Activated CD4-positive, alpha-beta T cell treated with anti-CD3 and anti-CD28 coated beads, Interleukin-2, amount 10 ng/mL, durations not matched to agents 7 days and 5 days (primary cell): ENCODE results near the gene TMEM147. TPM values are rescaled to one million over a fixed set of nuclear protein-coding genes. Genes with fewer than 3 reads are reported as not detected.

ENCODE experiments used
- CTCF ChIA-PET: fragments of 350-600 bp; sonication (Branson Sonifier 250); formaldehyde crosslinking; loops from one replicate; lab custom pipeline; 2021; ENCODE audit warnings: antibody characterized with exemption; lab: Charles Lee
- POLR2A ChIA-PET: fragments of 350-600 bp; sonication (Branson Sonifier 250); formaldehyde crosslinking; loops from one replicate; lab custom pipeline; 2021; ENCODE audit warnings: antibody characterized with exemption; lab: Charles Lee
- DNase-seq: peaks from one replicate; pipeline ENCODE4 v3.0.0-alpha.2; 2020
- H3K27ac Mint-ChIP-seq: one replicate; pipeline ENCODE4 v1.8.0; 2021; ENCODE audit warnings: mild to moderate bottlenecking, moderate library complexity, mixed read lengths
- H3K27me3 Mint-ChIP-seq: one replicate; pipeline ENCODE4 v1.8.0; 2021; ENCODE audit warnings: mixed read lengths
- H3K36me3 Mint-ChIP-seq: one replicate; pipeline ENCODE4 v1.8.0; 2021; ENCODE audit warnings: low read depth, mixed read lengths
- H3K4me1 Mint-ChIP-seq: one replicate; pipeline ENCODE4 v1.8.0; 2021; ENCODE audit warnings: mixed read lengths
- H3K4me3 Mint-ChIP-seq: one replicate; pipeline ENCODE4 v1.8.0; 2021; ENCODE audit warnings: mild to moderate bottlenecking, moderate library complexity, mixed read lengths
- H3K9me3 Mint-ChIP-seq: one replicate; pipeline ENCODE4 v1.8.0; 2021; ENCODE audit warnings: mixed read lengths
- total RNA-seq, 2 experiments: library from RNA; stranded (reverse); gene quantifications; one replicate each; pipeline ENCODE4 v1.2.3, GENCODE V29; 2021

The TMEM147 gene
- total RNA-seq, 2 experiments from 2014 or later = 42.5 to 43.8 TPM

DNA sequence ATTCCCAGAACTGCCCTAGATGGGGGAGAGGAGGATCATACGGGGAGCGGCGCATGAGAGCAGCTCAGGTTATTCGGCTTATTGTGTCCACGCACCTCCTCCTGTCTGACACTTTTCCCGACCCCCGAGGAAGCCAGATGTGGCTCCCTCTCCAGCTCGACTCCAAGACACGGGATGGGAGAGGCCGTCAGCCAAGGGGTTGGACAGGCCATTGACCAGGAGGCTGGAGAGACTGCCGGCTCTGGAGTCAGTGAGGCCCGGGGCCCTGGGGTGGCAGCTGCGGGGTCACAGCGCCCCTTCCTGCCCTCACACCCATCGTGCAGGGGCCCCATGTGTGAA is 34.8 kb upstream of the TMEM147 start:
- H3K9me3 Mint-ChIP-seq = no peaks in the 10 kb centered on the region
- DNase-seq = no peak
- H3K4me1 Mint-ChIP-seq = peaks cover 15% of the 10 kb centered on the region
- H3K4me3 Mint-ChIP-seq = no peak overlapping the region
- no peaks in the 10 kb centered on the region for H3K36me3 Mint-ChIP-seq
- CTCF ChIA-PET = interaction anchor here (0.7 to 1.5 kb wide), 12 partner anchors 9 to 179 kb away, joined by 3 to 7 read pairs (median 4); no protein-coding TSS in a partner anchor
- peaks cover 49% of the 10 kb centered on the region for H3K27me3 Mint-ChIP-seq
- H3K27ac Mint-ChIP-seq = no peak overlapping the region
- POLR2A ChIA-PET = no interaction called here

DNA sequence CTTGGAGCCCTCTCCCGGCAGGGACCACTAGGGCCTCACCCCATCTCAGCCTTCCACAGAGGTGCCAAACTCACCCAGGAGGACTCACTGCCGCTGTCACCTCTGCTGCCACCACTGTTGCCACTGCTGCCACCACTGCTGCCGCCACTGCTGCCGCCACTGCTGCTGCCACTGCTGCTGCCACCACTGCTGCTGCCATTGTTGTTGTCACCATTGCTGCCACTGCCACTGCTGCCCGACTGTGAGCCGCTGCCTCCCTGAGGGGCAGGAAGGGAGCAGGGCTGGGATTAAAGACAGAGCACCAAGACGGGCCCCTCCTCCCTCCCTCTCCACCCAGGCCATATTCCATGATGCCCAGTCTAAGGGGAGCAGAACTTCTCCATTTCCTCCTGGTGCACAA is 34.1 kb upstream of the TMEM147 start:
- CTCF ChIA-PET = interaction anchor here (0.5 to 1.5 kb wide), 8 partner anchors 10 to 180 kb away, joined by 3 to 6 read pairs (median 3); no protein-coding TSS in a partner anchor

DNA sequence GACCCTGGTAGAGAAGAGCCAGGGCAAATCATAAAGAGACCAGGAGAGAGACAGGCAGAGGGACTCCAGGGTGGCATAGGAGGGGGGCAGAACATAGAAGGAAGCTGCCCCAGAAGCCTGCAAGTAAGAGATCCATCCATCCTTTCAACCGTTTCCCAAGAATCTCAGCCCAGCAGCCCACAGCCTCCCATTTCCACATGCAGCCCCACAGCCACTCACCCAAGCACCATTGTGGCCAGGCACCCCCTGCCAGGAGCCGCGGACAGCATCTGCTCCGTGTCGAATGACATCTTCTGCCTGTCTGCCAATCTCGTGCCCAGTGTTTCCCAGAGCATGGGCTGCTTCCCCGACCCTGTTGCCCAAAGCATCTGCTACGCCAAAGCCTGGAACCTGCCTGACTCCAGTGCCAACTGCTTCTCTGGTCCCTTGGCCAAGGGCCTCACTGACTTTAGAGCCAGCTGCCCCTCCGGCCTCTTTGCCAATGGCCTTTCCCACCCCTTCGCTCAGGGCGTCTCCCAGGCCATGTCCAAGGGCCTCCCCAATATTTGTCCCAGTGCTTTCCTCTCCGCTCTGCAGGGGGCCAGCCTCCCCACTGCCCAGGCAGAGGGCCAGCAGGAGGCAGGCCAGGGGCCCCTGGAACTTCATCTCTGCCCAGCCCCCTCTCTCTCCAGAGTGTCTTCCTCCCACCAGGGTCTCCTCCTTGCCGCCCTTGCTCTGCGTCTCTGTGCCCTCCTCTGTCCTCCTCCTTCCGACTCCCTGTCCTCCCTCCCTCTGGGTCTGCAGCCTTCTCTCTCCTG is 32.4 kb upstream of the TMEM147 start:
- no peaks in the 10 kb centered on the region for H3K36me3 Mint-ChIP-seq
- H3K9me3 Mint-ChIP-seq = no peaks in the 10 kb centered on the region
- H3K27me3 Mint-ChIP-seq = peaks cover 42% of the 10 kb centered on the region
- DNase-seq = no peak
- H3K4me3 Mint-ChIP-seq = no peak overlapping the region
- H3K4me1 Mint-ChIP-seq = peaks cover 15% of the 10 kb centered on the region
- POLR2A ChIA-PET = interaction anchor here (0.8 kb wide), 1 partner anchor 147 kb away, joined by 3 read pairs; no protein-coding TSS in a partner anchor
- no peak overlapping the region for H3K27ac Mint-ChIP-seq
- CTCF ChIA-PET = no interaction called here

More for the DNA sequence above, 34.1 kb upstream of the TMEM147 start:
- Mint-ChIP-seq H3K27ac (no peak overlapping the region), H3K27me3 (peaks cover 48% of the 10 kb centered on the region), H3K4me1 (peaks cover 15% of the 10 kb centered on the region), H3K9me3 (no peaks in the 10 kb centered on the region), H3K4me3 (no peak overlapping the region), H3K36me3 (no peaks in the 10 kb centered on the region)
- POLR2A ChIA-PET = no interaction called here
- DNase-seq = no peak

DNA sequence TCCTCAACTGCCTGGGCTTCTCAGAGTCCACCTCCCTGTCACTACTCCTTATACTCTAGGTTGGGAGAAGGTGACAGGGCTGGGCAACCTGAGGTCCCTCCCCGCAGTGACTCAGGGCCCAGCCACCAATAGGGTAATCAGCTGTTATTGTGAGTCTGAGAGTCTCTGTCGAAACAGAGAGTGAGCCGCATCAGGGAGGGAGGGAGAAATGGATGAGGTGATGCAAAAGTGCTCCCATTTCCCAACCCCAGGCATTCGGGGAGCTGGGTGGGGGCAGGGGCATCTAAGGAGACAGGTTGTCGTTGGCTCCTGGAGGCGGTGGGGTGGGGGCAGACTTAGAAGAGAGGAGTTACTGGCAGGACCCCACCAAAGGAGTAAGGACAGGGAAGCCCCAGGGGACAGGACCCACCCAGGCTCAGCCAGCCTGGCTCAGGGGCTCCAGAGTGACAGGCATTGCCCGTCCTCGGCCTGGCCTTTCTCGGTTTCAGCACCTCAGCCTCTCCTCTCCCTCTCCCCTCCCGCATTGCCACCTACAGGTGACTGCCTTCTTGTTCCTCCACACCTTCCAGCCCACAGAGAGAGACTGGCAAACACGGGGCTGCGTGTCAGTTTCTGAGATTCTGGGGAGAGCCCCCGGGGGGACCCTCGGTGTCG is 31.7 kb upstream of the TMEM147 start, which contains the start of gene DMKN:
TSS of gene DMKN (minus strand) at position 22 of the 654 bp plus-strand sequence. CDS start 174 bp downstream, outside the sequence.
- POLR2A ChIA-PET = no interaction called here
- Mint-ChIP-seq H3K27ac (no peak within 1 kb of the TSS), H3K27me3 (peaks cover 35% of the 10 kb centered on the region)

DNA sequence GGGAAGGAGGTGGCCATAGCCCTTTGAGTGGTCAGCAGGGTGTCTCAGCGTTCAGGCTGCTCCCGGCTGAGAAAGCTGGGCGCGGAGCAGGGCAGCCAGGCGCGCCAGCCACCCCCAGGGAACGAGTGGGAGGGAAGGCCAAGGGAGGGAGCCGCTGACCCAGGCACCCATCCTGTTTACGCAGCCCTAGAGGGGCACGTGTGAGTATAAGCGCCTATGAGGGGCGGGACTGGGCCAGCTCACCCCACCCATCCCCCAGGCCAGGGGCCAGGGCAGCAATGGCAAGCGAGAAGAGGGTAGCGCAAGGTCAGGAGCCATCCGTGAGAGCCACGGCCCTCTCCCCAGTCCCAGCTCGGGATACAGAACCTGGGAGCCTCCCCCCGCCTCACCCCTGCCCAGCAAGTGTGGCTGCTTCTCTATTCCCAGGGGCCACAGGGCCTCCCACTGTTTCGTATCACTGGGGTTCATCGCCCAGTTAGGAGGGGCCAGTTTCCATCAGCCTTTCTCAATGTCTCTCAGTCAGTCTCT is 31.1 kb upstream of the TMEM147 start:
- peaks cover 12% of the 10 kb centered on the region for H3K4me1 Mint-ChIP-seq
- no peaks in the 10 kb centered on the region for H3K9me3 Mint-ChIP-seq
- ChIA-PET CTCF (interaction anchor here (0.6 to 0.7 kb wide), 4 partner anchors 10 to 371 kb away, joined by 3 read pairs; no protein-coding TSS in a partner anchor), POLR2A (no interaction called here)
- DNase-seq = no peak
- H3K27ac Mint-ChIP-seq = no peak overlapping the region
- peaks cover 29% of the 10 kb centered on the region for H3K27me3 Mint-ChIP-seq
- H3K4me3 Mint-ChIP-seq = no peak overlapping the region
- no peaks in the 10 kb centered on the region for H3K36me3 Mint-ChIP-seq

More for the DNA sequence above, 31.7 kb upstream of the TMEM147 start, which contains the start of gene DMKN:
- CTCF ChIA-PET = no interaction called here
- Mint-ChIP-seq H3K9me3 (no peaks in the 10 kb centered on the region), H3K4me3 (no peak within 1 kb of the TSS), H3K36me3 (no peaks in the 10 kb centered on the region), H3K4me1 (peaks cover 15% of the 10 kb centered on the region)
- no peak for DNase-seq

DNA sequence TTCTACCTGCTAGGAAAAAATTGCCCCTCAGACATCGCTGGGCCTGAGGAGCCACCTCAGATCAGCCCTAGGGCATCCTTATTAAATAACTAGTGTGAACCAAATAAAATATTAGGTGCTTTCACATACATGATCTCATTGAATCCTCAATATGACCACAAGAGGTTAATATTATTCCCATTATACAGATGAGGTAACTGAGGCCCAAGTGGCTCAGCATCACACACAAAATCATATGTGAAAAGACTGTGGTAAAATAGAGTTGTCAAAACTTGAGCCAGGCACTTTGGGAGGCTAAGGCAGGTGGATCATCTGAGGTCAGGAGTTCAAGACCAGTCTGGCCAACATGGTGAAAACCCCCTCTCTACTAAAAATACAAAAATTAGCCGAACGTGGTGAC is 29.1 kb upstream of the TMEM147 start:
- Mint-ChIP-seq H3K36me3 (no peaks in the 10 kb centered on the region), H3K27me3 (peaks cover 13% of the 10 kb centered on the region), H3K27ac (no peak overlapping the region), H3K4me1 (no peaks in the 10 kb centered on the region), H3K9me3 (no peaks in the 10 kb centered on the region), H3K4me3 (no peak overlapping the region)
- DNase-seq = no peak
- ChIA-PET CTCF (no interaction called here), POLR2A (no interaction called here)

DNA sequence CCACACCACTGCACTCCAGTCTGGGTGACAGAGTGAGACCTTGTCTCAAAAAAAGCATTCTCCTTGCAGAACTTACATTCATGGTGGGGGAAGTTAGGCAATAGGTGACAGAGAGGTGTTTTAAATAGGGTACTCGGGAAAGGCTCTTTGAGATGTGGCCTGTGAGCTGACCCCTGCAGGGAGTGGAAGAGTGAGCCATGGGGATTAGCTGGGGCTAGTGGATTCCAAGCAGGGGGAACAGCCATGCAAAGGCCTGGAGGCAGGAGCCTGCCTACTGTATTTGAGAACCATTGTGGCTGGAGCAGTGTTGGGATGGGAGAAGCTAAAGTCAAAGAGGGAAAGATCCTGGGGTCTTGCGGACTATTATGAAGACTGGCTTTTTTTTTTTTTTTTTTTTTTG is 28.1 kb upstream of the TMEM147 start:
- Mint-ChIP-seq H3K9me3 (no peaks in the 10 kb centered on the region), H3K36me3 (no peaks in the 10 kb centered on the region), H3K4me1 (no peaks in the 10 kb centered on the region), H3K27me3 (peaks cover 5% of the 10 kb centered on the region), H3K27ac (no peak overlapping the region), H3K4me3 (no peak overlapping the region)
- CTCF ChIA-PET = interaction anchor here (1.6 kb wide), 1 partner anchor 9 kb away, joined by 3 read pairs; no protein-coding TSS in a partner anchor
- DNase-seq = no peak
- POLR2A ChIA-PET = no interaction called here

DNA sequence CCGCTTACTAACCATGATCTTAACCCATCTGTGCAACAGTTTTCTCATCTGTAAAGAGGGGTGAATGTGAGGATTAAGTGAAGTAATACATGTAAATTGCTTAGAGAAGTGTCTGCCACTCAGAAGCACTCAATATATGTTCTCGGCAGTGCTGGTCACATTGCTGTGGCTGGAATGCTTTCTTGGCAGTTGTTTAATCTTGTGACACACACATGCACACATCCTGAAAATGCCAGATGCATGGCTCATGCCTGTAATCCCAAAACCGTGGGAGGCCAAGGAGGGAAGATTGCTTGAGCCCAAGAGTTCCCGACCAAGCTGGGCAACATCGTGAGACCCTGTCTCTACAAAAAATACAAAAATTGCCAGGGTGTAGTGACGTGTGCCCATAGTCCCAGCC is 27.1 kb upstream of the TMEM147 start:
- Mint-ChIP-seq H3K27me3 (peaks cover 5% of the 10 kb centered on the region), H3K27ac (no peak overlapping the region), H3K4me1 (no peaks in the 10 kb centered on the region), H3K36me3 (no peaks in the 10 kb centered on the region), H3K9me3 (no peaks in the 10 kb centered on the region), H3K4me3 (no peak overlapping the region)
- POLR2A ChIA-PET = no interaction called here
- CTCF ChIA-PET = interaction anchor here (1.6 kb wide), 1 partner anchor 9 kb away, joined by 3 read pairs; no protein-coding TSS in a partner anchor
- no peak for DNase-seq

DNA sequence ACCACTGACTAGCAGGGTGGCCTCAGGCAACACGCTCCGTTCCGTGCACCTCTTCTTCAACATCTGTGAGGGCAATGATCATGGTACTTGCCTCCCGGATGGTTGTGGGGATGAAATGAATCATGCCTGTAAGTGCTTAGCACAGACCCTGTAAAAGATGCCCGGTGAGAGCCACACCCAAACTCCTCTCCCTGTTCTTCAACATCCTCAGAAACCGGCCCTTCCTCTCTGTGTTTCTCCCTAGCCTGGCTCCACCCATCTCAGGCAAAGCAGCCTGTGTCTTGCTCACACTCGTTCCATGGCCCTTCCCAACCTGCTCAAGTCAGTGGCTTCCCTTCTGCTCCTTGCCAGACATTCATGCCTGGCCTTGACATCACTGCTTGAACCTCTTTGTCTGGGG is 26.1 kb upstream of the TMEM147 start:
- Mint-ChIP-seq H3K27me3 (peaks cover 7% of the 10 kb centered on the region), H3K9me3 (no peaks in the 10 kb centered on the region), H3K36me3 (no peaks in the 10 kb centered on the region), H3K4me1 (no peaks in the 10 kb centered on the region), H3K4me3 (no peak overlapping the region), H3K27ac (no peak overlapping the region)
- ChIA-PET POLR2A (no interaction called here), CTCF (interaction anchor here (1.1 to 1.5 kb wide), 2 partner anchors 46 to 112 kb away, joined by 3 read pairs; no protein-coding TSS in a partner anchor)
- no peak for DNase-seq

DNA sequence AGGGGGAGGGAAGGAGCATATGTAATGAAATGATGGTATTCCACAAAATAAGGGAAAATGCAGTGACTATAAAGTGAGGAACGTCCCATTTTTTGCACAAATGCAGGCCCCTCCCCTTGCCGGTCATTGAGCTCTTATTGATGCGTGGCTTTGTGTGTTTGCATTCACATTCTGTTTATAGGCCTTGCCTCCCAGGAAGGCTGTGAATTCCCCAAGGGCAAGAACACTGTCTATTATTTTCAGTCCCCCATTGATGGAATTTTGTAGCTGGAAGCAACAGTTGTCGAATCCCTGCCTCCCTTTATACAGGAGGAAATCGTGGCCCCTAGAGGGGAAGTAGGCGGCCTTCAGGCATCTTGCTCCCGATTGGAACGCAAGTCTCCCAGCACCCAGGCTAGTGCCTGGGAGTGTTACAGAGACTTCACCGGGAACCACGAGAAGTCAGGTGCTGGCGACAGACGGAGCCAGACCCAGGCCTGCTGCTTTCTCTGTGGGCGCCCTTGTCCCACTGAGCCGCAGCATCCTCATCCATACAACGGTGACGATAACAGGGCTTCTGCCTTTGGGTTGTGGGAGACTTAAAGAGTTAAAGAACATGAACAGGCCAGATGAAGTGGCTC is 24.2 kb upstream of the TMEM147 start:
- Mint-ChIP-seq H3K27ac (no peak overlapping the region), H3K4me3 (no peak overlapping the region), H3K9me3 (no peaks in the 10 kb centered on the region), H3K4me1 (no peaks in the 10 kb centered on the region), H3K36me3 (no peaks in the 10 kb centered on the region), H3K27me3 (peaks cover 6% of the 10 kb centered on the region)
- ChIA-PET CTCF (interaction anchor here (1.2 to 1.7 kb wide), 3 partner anchors 10 to 14 kb away, joined by 3 read pairs; no protein-coding TSS in a partner anchor), POLR2A (interaction anchor here (0.7 kb wide), 1 partner anchor 585 kb away, joined by 3 read pairs; no protein-coding TSS in a partner anchor)
- no peak for DNase-seq

DNA sequence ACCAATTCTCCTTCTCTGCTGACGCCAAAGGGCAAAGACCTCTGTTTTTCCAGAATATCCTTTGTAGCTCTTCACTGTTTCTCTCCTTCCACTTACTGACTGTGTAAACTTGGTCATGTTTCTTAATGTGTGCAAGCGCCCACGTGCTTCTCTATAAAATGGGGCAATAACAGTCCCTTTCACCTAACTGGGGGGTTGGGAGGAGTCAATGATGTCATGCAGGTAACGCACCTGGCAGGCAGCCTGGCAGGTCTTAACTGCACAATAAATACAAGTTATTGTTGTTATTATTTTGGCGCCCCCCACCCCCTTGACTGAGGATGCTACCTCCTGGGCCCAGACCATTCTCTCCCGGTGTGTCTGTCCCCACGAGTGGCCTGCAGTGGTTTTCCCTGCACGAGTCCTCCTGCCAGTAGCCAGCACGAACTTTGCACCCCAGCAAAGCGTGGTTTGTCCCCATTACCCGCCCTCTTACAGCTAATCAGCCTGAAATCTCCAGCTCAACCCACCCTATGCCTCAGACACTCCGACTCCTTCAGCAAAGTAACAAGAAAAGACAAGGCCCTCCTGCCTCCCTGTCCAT is 22.6 kb upstream of the TMEM147 start:
- DNase-seq = no peak
- Mint-ChIP-seq H3K36me3 (no peaks in the 10 kb centered on the region), H3K27me3 (peaks cover 3% of the 10 kb centered on the region), H3K9me3 (no peaks in the 10 kb centered on the region), H3K4me1 (no peaks in the 10 kb centered on the region), H3K4me3 (no peak overlapping the region), H3K27ac (no peak overlapping the region)
- ChIA-PET CTCF (interaction anchor here (1.2 to 1.7 kb wide), 2 partner anchors 8 to 9 kb away, joined by 3 read pairs; no protein-coding TSS in a partner anchor), POLR2A (interaction anchor here (0.7 kb wide), 1 partner anchor 62 kb away, joined by 6 read pairs; no protein-coding TSS in a partner anchor)
